ENCODE data around the gene GDF10.

- TF ChIP-seq POLR2A (IDR thresholded peaks at IDR 0.05; ENCODE audit: low read depth, low read length) (no peak), GATA2 (IDR thresholded peaks at IDR 0.05; ENCODE audit: insufficient read depth, insufficient read length, low read depth, low read length) (no peak), EZH2 (IDR thresholded peaks at IDR 0.05; ENCODE audit: borderline replicate concordance, low read depth, low read length, severe bottlenecking) (no peak), POLR2AphosphoS5 (IDR thresholded peaks at IDR 0.05; ENCODE audit: insufficient read depth, low read depth, low read length) (no peak), JUN (IDR thresholded peaks at IDR 0.05; ENCODE audit: borderline replicate concordance, insufficient read depth, insufficient read length, low read depth) (no peak), FOS (IDR thresholded peaks at IDR 0.05; ENCODE audit: borderline replicate concordance, insufficient read depth, low read length) (no peak), MYC (IDR thresholded peaks at IDR 0.05; ENCODE audit: low read depth, low read length) (no peak)
- TF ChIP-seq, protein P1, sequence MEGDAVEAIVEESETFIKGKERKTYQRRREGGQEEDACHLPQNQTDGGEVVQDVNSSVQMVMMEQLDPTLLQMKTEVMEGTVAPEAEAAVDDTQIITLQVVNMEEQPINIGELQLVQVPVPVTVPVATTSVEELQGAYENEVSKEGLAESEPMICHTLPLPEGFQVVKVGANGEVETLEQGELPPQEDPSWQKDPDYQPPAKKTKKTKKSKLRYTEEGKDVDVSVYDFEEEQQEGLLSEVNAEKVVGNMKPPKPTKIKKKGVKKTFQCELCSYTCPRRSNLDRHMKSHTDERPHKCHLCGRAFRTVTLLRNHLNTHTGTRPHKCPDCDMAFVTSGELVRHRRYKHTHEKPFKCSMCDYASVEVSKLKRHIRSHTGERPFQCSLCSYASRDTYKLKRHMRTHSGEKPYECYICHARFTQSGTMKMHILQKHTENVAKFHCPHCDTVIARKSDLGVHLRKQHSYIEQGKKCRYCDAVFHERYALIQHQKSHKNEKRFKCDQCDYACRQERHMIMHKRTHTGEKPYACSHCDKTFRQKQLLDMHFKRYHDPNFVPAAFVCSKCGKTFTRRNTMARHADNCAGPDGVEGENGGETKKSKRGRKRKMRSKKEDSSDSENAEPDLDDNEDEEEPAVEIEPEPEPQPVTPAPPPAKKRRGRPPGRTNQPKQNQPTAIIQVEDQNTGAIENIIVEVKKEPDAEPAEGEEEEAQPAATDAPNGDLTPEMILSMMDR (IDR thresholded peaks at IDR 0.05; ENCODE audit: extremely low read depth in 1 of 2, insufficient read depth in 1 of 2, low read depth in 1 of 2, low read length in 2 of 2): no peak
These were observed 5.5 kb upstream of the GDF10 start for GRCh38 chr10:47294501-47294900.
